IMR-90 (cell line): Measurements from ENCODE around the gene FGF4. TPM values are rescaled to one million over a fixed set of nuclear protein-coding genes. Genes with fewer than 3 reads are reported as not detected.

Experiments
- ATAC-seq: fragments of 200-7000 bp; cut with Tn5 transposase; 2 replicates; pipeline ENCODE4 v1.9.1; 2020; ENCODE audit warnings: low read depth, mild to moderate bottlenecking, moderate library complexity
- BruUV-seq: library from RNA; stranded (reverse); fragments of 400-500 nt; replicated peaks from 2 replicates; lab custom pipeline; 2021; lab: Mats Ljungman, UMichigan
- CTCF ChIA-PET: fragments of 300-600 bp; formaldehyde crosslinking; extraction: SDS; loops from one replicate; lab custom pipeline; 2021; ENCODE audit warnings: antibody characterized with exemption; lab: Yijun Ruan, JAX
- POLR2A ChIA-PET: fragments of 300-600 bp; sonication (Branson Sonifier 250); formaldehyde crosslinking; loops from one replicate; lab custom pipeline; 2022; ENCODE audit warnings: antibody characterized with exemption; ENCODE audit not compliant: unreplicated experiment; lab: Charles Lee
- DNase-seq: peaks from one replicate; pipeline ENCODE4 v3.0.0; 2013
- H2AFZ ChIP-seq: replicated peaks from 2 replicates; pipeline ENCODE3; 2013; ENCODE audit warnings: low read length, mild to moderate bottlenecking; ENCODE audit not compliant: poor library complexity
- H2AK5ac ChIP-seq: 2 replicates; pipeline ENCODE4 v1.6.1; 2013; ENCODE audit warnings: low read depth, low read length, inconsistent platforms
- H2AK9ac ChIP-seq: replicated peaks from 2 replicates; pipeline ENCODE3; 2013; ENCODE audit warnings: mild to moderate bottlenecking, low read depth, low read length, moderate library complexity; ENCODE audit not compliant: poor library complexity
- H2BK120ac ChIP-seq: 2 replicates; pipeline ENCODE4 v1.6.1; 2013; ENCODE audit warnings: low read depth, low read length, inconsistent platforms
- H2BK15ac ChIP-seq: 3 replicates; pipeline ENCODE4 v1.6.1; 2013; ENCODE audit warnings: low read depth, low read length, inconsistent platforms
- H2BK20ac ChIP-seq: 2 replicates; pipeline ENCODE4 v1.6.1; 2013; ENCODE audit warnings: low read depth, mild to moderate bottlenecking, inconsistent platforms, low read length, moderate library complexity
- H2BK5ac ChIP-seq: 2 replicates; pipeline ENCODE4 v1.6.1; 2013; ENCODE audit warnings: mild to moderate bottlenecking, low read depth, low read length, inconsistent platforms; ENCODE audit not compliant: poor library complexity, severe bottlenecking
- H3K14ac ChIP-seq: replicated peaks from 2 replicates; pipeline ENCODE4 v1.6.1; 2013; ENCODE audit warnings: low read depth, low read length, inconsistent platforms
- H3K18ac ChIP-seq: 2 replicates; pipeline ENCODE4 v1.6.1; 2013; ENCODE audit warnings: low read depth, low read length, control low read depth
- H3K23ac ChIP-seq: 2 replicates; pipeline ENCODE4 v1.6.1; 2013; ENCODE audit warnings: low read depth, low read length, inconsistent platforms
- H3K27ac ChIP-seq: 2 replicates; pipeline ENCODE4 v1.5.1; 2013; ENCODE audit warnings: mild to moderate bottlenecking, control low read depth, low read length; ENCODE audit not compliant: insufficient read depth
- H3K27me3 ChIP-seq: 2 replicates; pipeline ENCODE4 v1.6.1; 2013; ENCODE audit warnings: low read length; ENCODE audit not compliant: control insufficient read depth, insufficient read depth
- H3K36me3 ChIP-seq: 2 replicates; pipeline ENCODE4 v1.6.1; 2013; ENCODE audit warnings: low read length, mixed read lengths; ENCODE audit not compliant: control insufficient read depth, insufficient read depth
- H3K4ac ChIP-seq: 2 replicates; pipeline ENCODE4 v1.6.1; 2013; ENCODE audit warnings: low read depth, low read length, inconsistent platforms
- H3K4me1 ChIP-seq: 2 replicates; pipeline ENCODE4 v1.6.1; 2013; ENCODE audit warnings: low read length, mixed read lengths; ENCODE audit not compliant: control insufficient read depth, insufficient read depth
- H3K4me2 ChIP-seq: 2 replicates; pipeline ENCODE4 v1.6.1; 2013; ENCODE audit warnings: low read depth, mild to moderate bottlenecking, control low read depth, low read length, moderate library complexity
- H3K4me3 ChIP-seq: 2 replicates; pipeline ENCODE4 v1.5.1; 2013; ENCODE audit warnings: low read depth, mild to moderate bottlenecking, control low read depth, low read length, moderate library complexity; ENCODE audit not compliant: insufficient read depth
- H3K56ac ChIP-seq: 2 replicates; pipeline ENCODE4 v1.6.1; 2013; ENCODE audit warnings: low read length, inconsistent platforms; ENCODE audit not compliant: insufficient read depth; ENCODE audit errors: extremely low read depth
- H3K79me1 ChIP-seq, 2 experiments: 2 replicates each; pipeline ENCODE4 v1.6.1; 2013; ENCODE audit warnings: low read length in 2 of 2, inconsistent platforms in 1 of 2, low read depth in 1 of 2
- H3K9ac ChIP-seq: 2 replicates; pipeline ENCODE4 v1.6.1; 2013; ENCODE audit warnings: low read depth, low read length, control low read depth
- H3K9me1 ChIP-seq: 2 replicates; pipeline ENCODE4 v1.6.1; 2013; ENCODE audit warnings: low read length, inconsistent platforms; ENCODE audit not compliant: insufficient read depth
- H3K9me3 ChIP-seq: 2 replicates; pipeline ENCODE4 v1.6.1; 2013; ENCODE audit warnings: low read length; ENCODE audit not compliant: control insufficient read depth, insufficient read depth
- H4K20me1 ChIP-seq: 2 replicates; pipeline ENCODE4 v1.6.1; 2013; ENCODE audit warnings: low read length, inconsistent platforms; ENCODE audit not compliant: insufficient read depth
- H4K5ac ChIP-seq: 2 replicates; pipeline ENCODE4 v1.6.1; 2013; ENCODE audit warnings: mild to moderate bottlenecking, low read depth, low read length, control low read depth
- H4K8ac ChIP-seq, 2 experiments: 2 replicates each; pipeline ENCODE4 v1.6.1; 2013; ENCODE audit warnings: low read depth in 2 of 2, low read length in 2 of 2, control low read depth in 1 of 2, inconsistent platforms in 1 of 2
- H4K91ac ChIP-seq: 2 replicates; pipeline ENCODE4 v1.6.1; 2013; ENCODE audit warnings: low read depth, low read length, inconsistent platforms; ENCODE audit not compliant: insufficient read depth
- BHLHE40 ChIP-seq: fragments of 150-350 bp; IDR thresholded peaks from 2 replicates; pipeline ENCODE4 v1.6.1; 2016; ENCODE audit warnings: mild to moderate bottlenecking, low read depth, low read length
- CHD1 ChIP-seq: IDR thresholded peaks from 2 replicates; pipeline ENCODE4 v1.6.1; 2012; ENCODE audit warnings: low read depth, low read length, improper control_type of control experiment
- CTCF ChIP-seq: conservative IDR thresholded peaks from 2 replicates; pipeline ENCODE4 v1.5.1; 2012; ENCODE audit warnings: mild to moderate bottlenecking, low read depth, low read length, improper control_type of control experiment
- ELK1 ChIP-seq: fragments of 150-350 bp; IDR thresholded peaks from 2 replicates; pipeline ENCODE4 v1.6.1; 2016; ENCODE audit warnings: low read depth, mild to moderate bottlenecking, low read length, moderate library complexity, borderline replicate concordance
- SMC3 ChIP-seq: fragments of 150-350 bp; IDR thresholded peaks from 2 replicates; pipeline ENCODE4 v1.6.1; 2016; ENCODE audit warnings: low read depth, mild to moderate bottlenecking, antibody characterized with exemption, low read length, moderate library complexity
- WGBS, 2 experiments: methylation state at CpG; one replicate each; pipeline versions ENCODE4 v1.1.5 to v1.1.7; 2013; ENCODE audit warnings: missing lambda C conversion rate in 2 of 2; ENCODE audit not compliant: insufficient read length in 1 of 2; ENCODE audit errors: extremely low coverage in 2 of 2; 5-methylcytosine and 5-hydroxymethylcytosine counted together
- dilution Hi-C: fragments of 300-500 bp; cut with HindIII; formaldehyde crosslinking; loops from one replicate; pipeline ENCODE4 v1.14.3; 2018; ENCODE audit warnings: low sequenced_read_pairs; ENCODE audit not compliant: unreplicated experiment
- in situ Hi-C: fragments of 300-500 bp; cut with MboI; formaldehyde crosslinking; loops from 3 replicates; pipeline ENCODE4 v1.14.3; 2019; ENCODE audit warnings: low sequenced_read_pairs, inconsistent platforms, mixed read lengths
- intact Hi-C: fragments of 100-400 bp; cut with micrococcal nuclease; formaldehyde crosslinking; loops from 2 replicates; pipeline ENCODE4 v1.10.0; 2022
- polyA plus RNA-seq, 3 experiments: library from polyadenylated mRNA; depleted of rRNA; stranded (reverse); fragments of >200 nt; gene quantifications; 2 replicates each; pipeline ENCODE4 v1.2.3, GENCODE V29; 2012; ENCODE audit warnings: low replicate concordance in 1 of 3
- total RNA-seq: library from RNA; depleted of rRNA; stranded (reverse); fragments of >200 nt; gene quantifications from 2 replicates; pipeline ENCODE4 v1.2.3, GENCODE V29; 2012

Gene FGF4
- total and polyA plus RNA-seq, 2 of the 4 experiments (the other 2 are of a cell fraction), result not detected

GRCh38 chr11:69752890-69753289, 22.3 kb downstream of the FGF4 start:
- Histone ChIP-seq H3K4me3 (no peak overlapping the region), H2BK120ac (no peak overlapping the region), H4K91ac (no peak overlapping the region), H3K9ac (no peak overlapping the region), H3K14ac (no peak overlapping the region), H4K5ac (no peak overlapping the region), H3K56ac (no peak overlapping the region), H3K23ac (no peak overlapping the region), H2AFZ (no peak overlapping the region), H2BK5ac (no peak overlapping the region), H3K9me1 (no peaks in the 10 kb centered on the region), H2AK5ac (no peak overlapping the region), H2BK15ac (no peak overlapping the region), H4K8ac (no peak overlapping the region), H3K27ac (no peak overlapping the region), H3K4me1 (no peaks in the 10 kb centered on the region), H3K27me3 (peaks cover 40% of the 10 kb centered on the region), H3K18ac (no peak overlapping the region), H2AK9ac (no peak overlapping the region), H3K9me3 (peaks cover 8% of the 10 kb centered on the region), H3K4me2 (no peak overlapping the region), H2BK20ac (no peak overlapping the region), H3K36me3 (no peaks in the 10 kb centered on the region), H3K79me1 (no peaks in the 10 kb centered on the region), H4K20me1 (no peaks in the 10 kb centered on the region), H3K4ac (no peak overlapping the region)
- no peak for TF ChIP-seq SMC3
- no peak for TF ChIP-seq CTCF
- TF ChIP-seq CHD1, result no peak
- TF ChIP-seq ELK1, result no peak
- no peak for TF ChIP-seq BHLHE40
- no peak for DNase-seq
- in situ Hi-C loops (no loop called here), intact Hi-C loops (no loop called here), dilution Hi-C loops (no loop called here)
- 0% methylated on average over 1 of the region's 4 CpGs; no CpG with 5 or more reads in 1 of the 2 experiments for WGBS, 2 experiments
- no TSS peak for BruUV-seq
- ChIA-PET POLR2A (no interaction called here), CTCF (no interaction called here)
- no peak for ATAC-seq
